Measurements from ENCODE around the gene SLC12A7.

DNA sequence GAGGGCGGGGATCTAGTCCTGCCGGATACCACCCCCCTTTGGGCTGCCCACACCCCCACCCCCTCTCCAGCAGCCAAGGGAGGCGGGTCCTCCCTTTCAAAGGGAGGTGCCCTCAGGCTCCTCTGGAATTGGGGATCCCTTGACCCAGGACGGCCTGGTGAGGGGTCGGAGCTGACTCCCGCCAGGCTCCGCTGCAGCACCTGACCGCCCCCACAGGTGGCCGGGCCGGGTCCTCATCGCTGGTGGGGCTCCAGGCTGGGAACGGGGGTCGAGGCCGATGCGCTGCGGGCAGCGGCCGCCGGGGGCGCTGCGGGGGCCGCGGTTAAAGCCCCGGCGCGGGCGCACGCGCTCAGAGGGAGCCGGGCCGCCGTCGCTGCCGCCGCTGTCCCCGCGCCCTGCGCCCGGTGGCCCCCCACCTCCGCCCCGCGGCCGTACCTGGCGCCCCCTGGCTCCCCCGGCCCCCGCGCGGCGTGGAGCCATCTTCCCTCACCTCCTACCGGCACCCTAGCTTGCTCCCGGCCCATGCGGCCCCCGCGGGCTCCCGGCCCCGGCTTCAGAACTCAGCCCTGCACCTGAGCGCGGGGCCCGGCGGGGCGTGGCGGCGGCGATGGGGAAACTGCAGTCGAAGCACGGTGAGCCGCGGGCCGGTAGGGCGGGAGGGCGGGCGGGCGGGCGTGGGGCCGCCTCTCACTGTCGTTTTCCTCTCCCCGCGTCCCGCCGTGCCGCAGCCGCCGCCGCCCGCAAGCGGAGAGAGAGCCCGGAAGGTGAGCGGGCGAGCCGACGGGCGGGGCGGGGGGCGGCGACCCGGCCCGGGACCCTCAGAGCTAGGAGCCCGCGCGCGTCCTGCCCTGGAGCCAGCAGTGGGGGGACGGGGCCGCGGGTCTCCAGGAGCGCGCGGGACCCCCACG is 103.2 kb downstream of the SLC12A7 start, which contains the start of gene NKD2:
- TF ChIP-seq, protein P1, sequence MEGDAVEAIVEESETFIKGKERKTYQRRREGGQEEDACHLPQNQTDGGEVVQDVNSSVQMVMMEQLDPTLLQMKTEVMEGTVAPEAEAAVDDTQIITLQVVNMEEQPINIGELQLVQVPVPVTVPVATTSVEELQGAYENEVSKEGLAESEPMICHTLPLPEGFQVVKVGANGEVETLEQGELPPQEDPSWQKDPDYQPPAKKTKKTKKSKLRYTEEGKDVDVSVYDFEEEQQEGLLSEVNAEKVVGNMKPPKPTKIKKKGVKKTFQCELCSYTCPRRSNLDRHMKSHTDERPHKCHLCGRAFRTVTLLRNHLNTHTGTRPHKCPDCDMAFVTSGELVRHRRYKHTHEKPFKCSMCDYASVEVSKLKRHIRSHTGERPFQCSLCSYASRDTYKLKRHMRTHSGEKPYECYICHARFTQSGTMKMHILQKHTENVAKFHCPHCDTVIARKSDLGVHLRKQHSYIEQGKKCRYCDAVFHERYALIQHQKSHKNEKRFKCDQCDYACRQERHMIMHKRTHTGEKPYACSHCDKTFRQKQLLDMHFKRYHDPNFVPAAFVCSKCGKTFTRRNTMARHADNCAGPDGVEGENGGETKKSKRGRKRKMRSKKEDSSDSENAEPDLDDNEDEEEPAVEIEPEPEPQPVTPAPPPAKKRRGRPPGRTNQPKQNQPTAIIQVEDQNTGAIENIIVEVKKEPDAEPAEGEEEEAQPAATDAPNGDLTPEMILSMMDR (IDR thresholded peaks at IDR 0.05) = peak in 3 of 4 experiments; percentile 62 to 79 (median 78)
- TF ChIP-seq EP300 (IDR thresholded peaks at IDR 0.05) (no peak), POLR2AphosphoS5 (IDR thresholded peaks at IDR 0.05) (no peak)
